ENCODE data around the gene L3MBTL4. TPM values are rescaled to one million over a fixed set of nuclear protein-coding genes. Genes with fewer than 3 reads are reported as not detected.

The L3MBTL4 gene
- total RNA-seq, 6 experiments from 2014 or later: not detected

DNA sequence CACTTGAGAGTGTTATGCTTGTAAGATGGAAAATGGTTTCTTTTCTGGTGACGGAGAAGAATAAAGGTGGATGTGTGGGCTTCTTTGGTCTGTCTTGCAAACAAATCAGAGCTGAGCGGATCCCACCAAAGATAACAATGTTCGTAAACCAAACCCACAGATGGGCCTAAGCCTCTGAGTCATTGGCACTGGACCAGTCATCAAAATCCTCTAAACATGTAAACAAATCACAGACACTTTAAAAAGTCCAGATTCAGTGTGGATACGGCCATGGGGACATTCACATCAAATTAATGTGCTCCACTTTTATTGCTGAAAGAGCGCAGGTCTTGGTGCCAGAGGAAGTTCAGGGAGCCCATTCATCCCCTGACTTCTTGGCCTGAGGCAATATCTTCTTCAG, 458.9 kb downstream of the L3MBTL4 start:
- no peak overlapping the region for H3K27ac Mint-ChIP-seq
- DNase-seq: no peak
- H3K4me1 Mint-ChIP-seq (ENCODE audit: low read depth): no peaks in the 10 kb centered on the region
- no peak overlapping the region for H3K4me3 Mint-ChIP-seq
- peaks cover 31% of the 10 kb centered on the region for H3K9me3 Mint-ChIP-seq
- TF ChIP-seq, protein P1, sequence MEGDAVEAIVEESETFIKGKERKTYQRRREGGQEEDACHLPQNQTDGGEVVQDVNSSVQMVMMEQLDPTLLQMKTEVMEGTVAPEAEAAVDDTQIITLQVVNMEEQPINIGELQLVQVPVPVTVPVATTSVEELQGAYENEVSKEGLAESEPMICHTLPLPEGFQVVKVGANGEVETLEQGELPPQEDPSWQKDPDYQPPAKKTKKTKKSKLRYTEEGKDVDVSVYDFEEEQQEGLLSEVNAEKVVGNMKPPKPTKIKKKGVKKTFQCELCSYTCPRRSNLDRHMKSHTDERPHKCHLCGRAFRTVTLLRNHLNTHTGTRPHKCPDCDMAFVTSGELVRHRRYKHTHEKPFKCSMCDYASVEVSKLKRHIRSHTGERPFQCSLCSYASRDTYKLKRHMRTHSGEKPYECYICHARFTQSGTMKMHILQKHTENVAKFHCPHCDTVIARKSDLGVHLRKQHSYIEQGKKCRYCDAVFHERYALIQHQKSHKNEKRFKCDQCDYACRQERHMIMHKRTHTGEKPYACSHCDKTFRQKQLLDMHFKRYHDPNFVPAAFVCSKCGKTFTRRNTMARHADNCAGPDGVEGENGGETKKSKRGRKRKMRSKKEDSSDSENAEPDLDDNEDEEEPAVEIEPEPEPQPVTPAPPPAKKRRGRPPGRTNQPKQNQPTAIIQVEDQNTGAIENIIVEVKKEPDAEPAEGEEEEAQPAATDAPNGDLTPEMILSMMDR (IDR thresholded peaks at IDR 0.05): no peak
- H3K36me3 Mint-ChIP-seq (ENCODE audit: low read depth): no peaks in the 10 kb centered on the region
- no peaks in the 10 kb centered on the region; the same call in 1 of the 2 replicates for H3K27me3 Mint-ChIP-seq (ENCODE audit: insufficient read depth)

DNA sequence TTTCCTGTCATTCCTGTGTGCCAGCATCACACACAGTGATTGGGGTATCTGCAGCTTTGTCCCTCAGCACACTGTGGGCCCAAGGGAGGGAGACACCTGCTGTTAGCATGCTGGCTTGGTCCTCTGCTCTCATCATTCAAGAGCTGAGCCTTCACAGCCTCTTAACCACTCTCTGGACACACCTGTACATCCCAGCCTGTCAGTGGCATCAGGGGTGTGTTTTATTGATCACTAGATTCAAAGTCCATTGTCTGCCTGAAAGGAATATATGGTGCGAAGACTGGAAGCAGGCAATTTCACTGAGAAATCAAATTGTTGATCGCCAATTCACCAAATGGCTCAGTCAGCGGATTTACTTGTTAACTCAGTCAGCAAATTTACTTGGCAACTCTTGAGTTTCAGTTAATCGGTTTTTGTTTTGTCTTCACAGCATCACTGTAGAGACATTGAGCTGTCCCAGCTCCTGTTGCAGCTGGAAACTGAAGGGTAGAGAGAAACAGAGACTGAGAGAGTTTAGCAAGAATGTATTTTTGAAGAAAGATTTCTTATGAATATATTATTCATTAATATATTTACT, 463.1 kb downstream of the L3MBTL4 start:
- Mint-ChIP-seq H3K36me3 (ENCODE audit: low read depth) (no peaks in the 10 kb centered on the region), H3K4me1 (ENCODE audit: low read depth) (no peaks in the 10 kb centered on the region), H3K27me3 (ENCODE audit: insufficient read depth) (no peaks in the 10 kb centered on the region; the same call in 1 of the 2 replicates), H3K4me3 (no peak overlapping the region), H3K27ac (no peak overlapping the region), H3K9me3 (peaks cover 48% of the 10 kb centered on the region)
- DNase-seq: no peak
- TF ChIP-seq, protein P1 (IDR thresholded peaks at IDR 0.05): no peak

DNA sequence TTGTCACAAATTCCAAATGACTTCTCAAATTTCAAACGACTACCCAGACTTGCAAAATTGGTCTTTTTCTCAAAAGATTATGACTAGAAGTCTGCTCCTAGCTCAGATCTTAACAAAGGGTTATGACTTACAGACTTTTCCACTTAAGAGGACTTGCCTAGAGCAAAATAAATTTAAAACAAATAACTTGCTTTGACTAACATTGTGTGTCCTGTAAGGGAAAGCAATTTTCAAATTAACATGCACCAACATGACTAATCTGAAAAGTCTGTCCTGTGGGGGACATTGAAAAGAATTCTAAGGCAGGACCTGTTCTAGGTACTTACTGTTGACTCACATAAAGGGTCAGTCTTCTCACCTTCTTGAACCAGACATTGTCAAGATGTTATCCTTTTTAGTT, 465.9 kb downstream of the L3MBTL4 start:
- H3K27me3 Mint-ChIP-seq (ENCODE audit: insufficient read depth): no peaks in the 10 kb centered on the region
- peaks cover 40% of the 10 kb centered on the region for H3K9me3 Mint-ChIP-seq
- H3K36me3 Mint-ChIP-seq (ENCODE audit: low read depth): no peaks in the 10 kb centered on the region
- H3K4me1 Mint-ChIP-seq (ENCODE audit: low read depth): no peaks in the 10 kb centered on the region
- TF ChIP-seq, protein P1 (IDR thresholded peaks at IDR 0.05): no peak
- H3K4me3 Mint-ChIP-seq: no peak overlapping the region
- H3K27ac Mint-ChIP-seq: no peak overlapping the region
- DNase-seq: no peak

DNA sequence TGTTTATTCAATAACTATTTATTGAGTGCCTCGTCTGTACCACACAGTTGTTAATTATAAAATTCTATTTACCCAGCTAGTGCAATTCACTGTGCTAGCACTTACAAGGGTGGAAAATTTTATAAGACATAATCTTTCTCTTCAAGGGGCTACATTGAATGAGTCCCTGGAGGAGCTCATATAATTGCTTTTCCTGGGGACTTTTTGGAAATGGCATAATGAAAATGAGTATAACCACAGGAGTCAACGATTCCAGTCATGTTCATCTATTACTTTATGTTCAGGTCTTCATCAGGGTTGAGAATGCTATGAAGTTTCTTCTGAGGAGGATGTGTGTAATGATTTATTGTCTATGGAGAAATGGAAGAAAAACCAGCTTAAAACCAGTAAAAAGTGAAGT, 466.5 kb downstream of the L3MBTL4 start:
- TF ChIP-seq, protein P1 (IDR thresholded peaks at IDR 0.05): no peak
- Mint-ChIP-seq H3K27ac (no peak overlapping the region), H3K4me1 (ENCODE audit: low read depth) (no peaks in the 10 kb centered on the region), H3K4me3 (no peak overlapping the region), H3K36me3 (ENCODE audit: low read depth) (no peaks in the 10 kb centered on the region), H3K27me3 (ENCODE audit: insufficient read depth) (no peaks in the 10 kb centered on the region), H3K9me3 (peaks cover 45% of the 10 kb centered on the region)
- DNase-seq: no peak

DNA sequence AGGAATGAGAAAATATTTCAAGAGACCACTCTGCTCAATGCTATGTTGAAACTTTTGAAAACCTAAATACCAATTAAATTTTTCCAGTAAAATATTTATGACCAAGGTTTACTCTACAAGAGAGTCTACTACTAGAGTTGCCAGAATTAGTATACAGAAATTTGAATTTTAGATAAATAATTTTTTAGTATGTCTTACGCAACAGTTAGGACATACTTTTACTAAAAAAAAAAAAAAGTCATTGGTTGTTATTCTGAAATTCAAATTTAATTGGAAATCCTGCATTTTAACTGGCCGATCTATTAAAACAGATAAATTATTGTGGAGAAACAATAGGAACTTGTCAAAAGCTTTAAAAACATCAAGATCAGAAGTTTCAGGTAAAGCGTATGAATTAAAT, 470.3 kb downstream of the L3MBTL4 start:
- no peaks in the 10 kb centered on the region for H3K27me3 Mint-ChIP-seq (ENCODE audit: insufficient read depth)
- H3K27ac Mint-ChIP-seq: no peak overlapping the region
- H3K36me3 Mint-ChIP-seq (ENCODE audit: low read depth): no peaks in the 10 kb centered on the region
- H3K4me1 Mint-ChIP-seq (ENCODE audit: low read depth): no peaks in the 10 kb centered on the region
- TF ChIP-seq, protein P1 (IDR thresholded peaks at IDR 0.05): no peak
- peaks cover 40% of the 10 kb centered on the region for H3K9me3 Mint-ChIP-seq
- no peak overlapping the region for H3K4me3 Mint-ChIP-seq
- DNase-seq: no peak

DNA sequence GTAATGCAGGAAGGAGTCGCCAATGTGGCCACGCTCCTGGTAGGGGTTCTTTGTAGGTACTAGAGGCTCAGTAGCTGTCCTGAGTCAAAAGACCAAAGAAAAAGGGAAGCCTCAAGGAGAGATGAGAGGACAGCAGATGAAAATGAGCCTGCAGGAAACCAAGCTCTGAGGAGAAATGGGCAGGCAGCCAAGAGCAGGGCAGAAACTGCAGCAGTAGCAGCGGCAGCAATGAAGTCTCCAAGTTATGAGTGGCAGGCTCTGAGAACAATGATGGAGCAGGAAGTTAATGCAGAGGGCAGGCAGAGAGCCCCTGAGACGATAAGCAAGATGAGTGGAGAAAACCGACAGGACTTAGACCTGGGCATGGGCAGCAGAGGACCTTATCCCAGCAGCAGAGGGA, 471.2 kb downstream of the L3MBTL4 start:
- H3K4me3 Mint-ChIP-seq: no peak overlapping the region
- H3K9me3 Mint-ChIP-seq: peaks cover 42% of the 10 kb centered on the region
- DNase-seq: no peak
- TF ChIP-seq, protein P1 (IDR thresholded peaks at IDR 0.05): no peak
- no peaks in the 10 kb centered on the region for H3K36me3 Mint-ChIP-seq (ENCODE audit: low read depth)
- no peaks in the 10 kb centered on the region for H3K4me1 Mint-ChIP-seq (ENCODE audit: low read depth)
- H3K27ac Mint-ChIP-seq: no peak overlapping the region
- H3K27me3 Mint-ChIP-seq (ENCODE audit: insufficient read depth): no peaks in the 10 kb centered on the region
